Subcutaneous adipose tissue (tissue), 4 donors: ENCODE data around the gene FAIM2. TPM values are rescaled to one million over a fixed set of nuclear protein-coding genes. Genes with fewer than 3 reads are reported as not detected.

ENCODE experiments used
- CTCF ChIP-seq: fragments of 450-650 bp; IDR thresholded peaks from one replicate; pipeline ENCODE4 v1.5.1; 2016; ENCODE audit warnings: low read depth, mild to moderate bottlenecking, control low read depth, antibody characterized with exemption, moderate library complexity
- total RNA-seq, 4 donors: library from RNA; depleted of rRNA; stranded (reverse); fragments of >200 nt; gene quantifications; one replicate each; pipeline ENCODE4 v1.1.0, GENCODE V29; 2016

The FAIM2 gene
- total RNA-seq, 4 donors from 2014 or later: 1.2 TPM; not detected in 3

GRCh38 chr12:49899286-49899843, 4.3 kb downstream of the FAIM2 start:
- no peak for TF ChIP-seq CTCF

DNA sequence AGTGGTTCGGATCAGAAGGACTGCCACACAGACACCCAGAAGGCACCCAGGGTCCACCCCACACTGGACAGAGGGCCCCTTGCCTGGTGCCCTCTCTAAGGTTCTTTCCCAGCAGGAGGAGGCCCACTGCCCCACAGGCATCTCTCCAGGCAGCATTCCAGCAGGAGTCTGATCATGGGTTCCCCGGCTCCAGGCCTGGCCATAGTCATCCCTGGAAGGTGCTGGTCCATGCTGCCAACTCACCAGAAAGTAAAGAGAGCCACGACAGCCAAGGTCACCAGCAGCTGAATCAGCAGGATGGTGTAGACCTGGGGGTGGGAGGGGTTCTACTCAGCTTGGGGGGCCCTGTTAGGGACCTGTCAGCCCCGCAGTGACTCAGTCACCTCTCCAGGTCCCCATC, 6.4 kb downstream of the FAIM2 start:
- TF ChIP-seq CTCF: no peak

GRCh38 chr12:49895773-49896172, 7.9 kb downstream of the FAIM2 start:
- TF ChIP-seq CTCF: no peak

DNA sequence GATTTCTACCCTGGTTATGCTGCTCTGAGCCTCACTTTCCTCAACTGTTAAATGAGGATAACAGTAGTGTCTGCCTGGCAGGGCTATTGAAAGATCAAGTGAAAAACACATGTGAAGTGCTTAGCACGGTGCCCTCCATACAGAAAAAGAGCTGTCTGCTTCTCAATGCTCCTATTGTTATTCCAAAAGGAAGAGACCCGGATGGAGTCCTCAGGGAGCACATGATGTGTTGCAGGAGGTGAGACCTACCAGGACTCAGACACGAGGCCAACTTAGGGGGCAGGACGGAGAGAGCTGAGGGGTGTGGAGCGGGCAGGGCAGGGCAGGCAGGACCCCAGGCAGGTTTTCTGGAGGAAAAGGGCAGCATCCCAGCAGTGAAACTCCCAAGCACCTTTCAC, 8.9 kb downstream of the FAIM2 start:
- TF ChIP-seq CTCF: no peak

DNA sequence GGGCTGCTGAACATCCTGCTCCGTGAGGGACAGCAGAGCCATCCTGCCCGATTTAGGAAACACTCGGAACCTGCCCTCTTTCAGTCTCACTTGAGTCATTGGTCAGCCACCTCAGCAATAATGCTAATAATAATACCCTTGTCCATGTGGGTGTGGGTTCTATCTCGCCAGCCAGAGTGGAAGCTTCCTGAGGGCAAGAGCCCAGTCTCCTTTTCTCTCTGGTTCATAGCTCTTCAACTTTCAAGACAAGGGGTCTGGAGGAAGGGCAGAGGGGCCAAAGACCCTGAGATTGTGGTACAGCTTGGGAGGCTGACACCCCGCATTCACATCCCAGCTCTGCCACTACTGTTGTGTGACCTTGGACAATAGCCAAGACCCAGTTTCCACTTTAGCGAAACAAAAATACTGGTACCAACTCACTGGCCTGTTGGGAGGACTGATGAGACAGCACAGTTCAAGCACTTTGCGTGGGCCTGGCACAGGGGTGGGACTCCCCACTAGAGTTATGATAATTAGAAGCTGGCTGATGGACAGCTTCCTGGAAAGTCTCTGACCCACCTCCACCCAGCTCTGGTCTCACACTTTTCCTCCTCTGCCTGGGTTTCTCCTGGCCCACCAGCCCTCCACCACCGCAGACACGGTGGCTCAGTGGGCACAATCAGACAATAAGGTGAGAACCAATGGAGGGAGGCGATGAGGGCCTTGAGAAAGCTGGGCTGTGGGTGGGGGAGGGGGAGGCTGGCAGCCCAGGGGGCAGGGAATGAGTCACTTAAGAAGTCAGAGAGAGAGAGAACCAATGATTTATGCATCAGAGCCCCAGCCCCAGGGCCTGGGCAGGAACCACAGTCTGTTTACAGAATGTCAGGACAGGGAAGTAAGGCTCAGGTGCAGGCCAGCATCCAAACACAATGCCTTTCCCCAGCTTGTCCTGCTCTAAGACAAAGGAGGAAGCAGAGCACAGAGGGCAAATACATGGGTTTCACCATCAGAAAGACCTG, 9.6 kb downstream of the FAIM2 start:
- no peak for TF ChIP-seq CTCF

GRCh38 chr12:49892732-49893317, 10.9 kb downstream of the FAIM2 start:
- no peak for TF ChIP-seq CTCF
